Activated CD4-positive, alpha-beta T cell treated with anti-CD3 and anti-CD28 coated beads, Interleukin-2, amount 50 U/mL, for 24 hours (primary cell): ENCODE measurements around the gene TRIOBP.

Source experiments
- DNase-seq, 2 donors: peaks; one replicate each; pipeline ENCODE4 v3.0.0-alpha.2; 2020; ENCODE audit warnings: low read depth in 1 of 2, low spot score in 1 of 2

The TRIOBP gene

GRCh38 chr22:37664249-37665101, 32.4 kb upstream of the TRIOBP start:
- DNase-seq, result no peak

DNA sequence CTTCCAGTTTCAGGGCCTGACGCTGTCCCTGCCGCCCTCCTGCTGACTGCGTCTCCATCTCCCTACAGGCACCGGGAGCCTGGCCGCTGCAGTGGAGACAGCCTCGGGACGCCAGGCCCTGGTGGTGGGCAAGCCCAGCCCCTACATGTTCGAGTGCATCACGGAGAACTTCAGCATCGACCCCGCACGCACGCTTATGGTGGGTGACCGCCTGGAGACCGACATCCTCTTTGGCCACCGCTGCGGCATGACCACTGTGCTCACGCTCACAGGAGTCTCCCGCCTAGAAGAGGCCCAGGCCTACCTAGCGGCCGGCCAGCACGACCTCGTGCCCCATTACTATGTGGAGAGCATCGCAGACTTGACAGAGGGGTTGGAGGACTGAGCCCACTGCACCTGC, 31.4 kb upstream of the TRIOBP start:
- no peak for DNase-seq

GRCh38 chr22:37669586-37669985, 27.3 kb upstream of the TRIOBP start:
- no peak for DNase-seq

- no peak for DNase-seq
Measured at GRCh38 chr22:37672206-37672919, 24.5 kb upstream of the TRIOBP start.

DNA sequence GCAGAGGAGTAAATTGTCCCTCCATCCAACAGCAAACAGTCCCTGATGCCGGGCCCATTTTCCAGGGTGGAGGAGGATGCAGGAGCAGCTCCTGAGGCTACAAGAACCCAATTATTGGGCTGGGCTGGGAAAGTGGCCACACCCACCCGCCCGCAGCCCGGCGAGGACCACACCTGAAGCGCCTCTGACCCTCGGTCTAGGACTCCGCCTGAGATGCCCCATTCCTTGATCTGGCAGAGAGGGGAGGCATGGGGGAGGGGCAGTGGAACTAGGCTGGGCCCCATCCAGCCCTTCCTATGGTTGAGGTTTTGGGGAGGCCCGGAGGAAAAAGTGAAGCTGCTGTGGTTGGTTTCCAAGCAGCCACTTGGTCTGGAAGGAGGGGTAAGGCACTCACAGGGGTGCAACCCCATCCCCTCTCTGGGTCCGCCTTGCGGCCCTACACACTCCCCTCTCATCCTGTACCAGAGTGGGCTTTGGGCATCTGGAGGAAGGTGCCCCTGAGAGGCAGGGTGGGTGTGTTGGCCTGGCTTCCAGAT, 23.9 kb upstream of the TRIOBP start:
- DNase-seq, result no peak

GRCh38 chr22:37674248-37674647, 22.6 kb upstream of the TRIOBP start:
- DNase-seq, result no peak

DNA sequence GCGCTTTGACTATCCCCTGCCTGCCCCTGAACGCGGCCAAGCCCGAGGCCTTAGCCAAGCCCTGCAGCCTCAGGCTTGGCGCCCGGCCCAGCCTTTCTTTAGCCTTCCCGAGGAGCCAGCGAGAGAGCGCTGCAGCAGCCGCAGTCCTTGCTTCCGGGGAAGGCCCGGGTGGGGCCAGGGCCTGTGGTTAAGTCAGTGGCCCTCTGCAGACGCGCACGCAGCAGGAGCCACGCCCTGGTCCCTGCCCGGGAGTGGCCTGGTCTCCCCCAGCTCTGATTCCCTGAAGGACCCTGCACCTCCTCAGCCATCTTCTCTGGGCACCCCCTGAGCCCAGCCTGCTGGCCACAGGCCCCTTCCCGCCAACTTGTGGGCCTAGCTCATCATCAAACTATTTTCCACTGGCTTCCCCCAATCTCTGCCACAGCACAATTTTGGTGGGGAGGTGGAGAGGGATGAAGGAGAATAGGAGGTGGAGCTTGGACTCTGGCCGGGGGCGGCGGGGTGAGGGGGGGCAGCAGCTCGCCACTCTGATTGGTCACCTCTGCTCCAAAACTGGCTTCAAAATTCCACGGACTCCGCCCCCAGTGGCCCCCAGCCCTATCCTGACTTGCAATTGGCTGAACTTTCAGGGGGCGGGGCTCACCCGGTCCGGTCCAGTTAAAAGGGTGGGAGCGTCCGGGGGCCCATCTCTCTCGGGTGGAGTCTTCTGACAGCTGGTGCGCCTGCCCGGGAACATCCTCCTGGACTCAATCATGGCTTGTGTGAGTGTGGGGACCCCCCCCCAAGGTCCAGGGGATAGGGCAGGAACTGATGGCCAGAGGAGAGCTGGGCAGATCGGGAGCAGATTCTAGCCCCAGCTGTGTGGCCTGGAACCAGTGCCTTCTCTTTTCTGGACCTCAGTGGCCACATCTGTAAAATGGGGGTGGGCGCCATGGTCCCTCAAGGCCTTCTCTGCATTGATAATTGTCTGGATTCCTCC, 21.6 kb upstream of the TRIOBP start, which contains the start of gene LGALS1:
TSS of gene LGALS1 (plus strand) at position 686 of the 979 bp plus-strand sequence. CDS start at position 753, 67 bp downstream.
- DNase-seq, result no peak

DNA sequence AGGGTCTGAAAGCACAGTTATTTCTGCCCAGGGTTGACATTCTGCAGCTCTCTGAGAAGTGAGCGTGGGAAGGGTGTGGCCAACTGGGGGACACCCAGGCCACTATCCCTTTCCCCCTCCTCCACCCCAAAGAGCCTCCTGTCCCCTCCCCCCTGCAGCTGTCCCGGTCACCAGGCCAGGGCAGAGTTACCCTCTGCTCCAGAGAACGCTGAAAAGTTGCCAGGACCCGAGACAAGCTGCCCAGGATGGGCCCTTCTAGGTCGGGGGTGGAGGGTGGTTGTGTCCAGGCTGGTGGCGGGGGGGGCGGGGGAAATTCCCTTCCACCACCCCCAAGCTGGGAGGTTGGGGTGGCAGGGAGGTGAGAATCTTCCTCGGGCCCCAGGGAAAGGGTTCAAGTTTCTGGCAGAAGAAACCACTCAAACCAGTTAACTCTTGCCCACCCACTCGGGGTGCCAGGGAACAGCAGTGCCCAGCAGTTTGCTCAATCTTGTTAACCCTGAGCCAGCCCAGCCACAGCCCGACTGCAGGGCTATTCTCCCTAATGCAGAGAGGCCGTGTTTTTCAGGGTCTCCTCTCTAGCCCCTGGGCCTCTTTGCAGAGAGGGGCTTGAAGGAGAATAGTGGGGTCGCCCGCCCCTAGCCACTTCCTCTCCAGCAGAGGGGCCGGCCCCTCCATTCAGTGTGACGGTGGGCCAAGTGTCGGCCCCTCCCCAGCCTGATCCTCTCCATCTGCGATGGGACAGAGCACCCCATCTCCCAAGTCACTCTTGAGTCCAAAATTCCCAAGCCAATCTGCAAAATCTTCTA, 20.7 kb upstream of the TRIOBP start:
- DNase-seq, result no peak

- peak; percentile 86 to 87 for DNase-seq
Measured at GRCh38 chr22:37676736-37677492, 19.9 kb upstream of the TRIOBP start.

- no peak for DNase-seq
Measured at GRCh38 chr22:37677493-37677974, 19.3 kb upstream of the TRIOBP start.

GRCh38 chr22:37678372-37678771, 18.5 kb upstream of the TRIOBP start:
- DNase-seq, result no peak

DNA sequence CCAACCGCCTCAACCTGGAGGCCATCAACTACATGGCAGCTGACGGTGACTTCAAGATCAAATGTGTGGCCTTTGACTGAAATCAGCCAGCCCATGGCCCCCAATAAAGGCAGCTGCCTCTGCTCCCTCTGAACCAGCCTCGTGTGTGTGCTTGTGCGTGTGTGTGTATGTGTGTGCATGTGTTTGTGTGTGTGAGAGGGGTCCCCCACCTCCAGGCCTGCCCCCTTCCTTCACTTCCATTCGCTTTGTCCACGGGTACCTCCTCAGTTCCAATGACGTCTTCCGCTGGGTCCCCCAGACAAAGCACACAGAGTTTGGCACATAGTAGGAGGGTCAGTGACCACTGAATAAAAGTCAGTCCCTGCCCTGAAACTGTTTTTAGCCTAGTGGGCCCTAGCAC, 17.2 kb upstream of the TRIOBP start:
- no peak for DNase-seq

DNA sequence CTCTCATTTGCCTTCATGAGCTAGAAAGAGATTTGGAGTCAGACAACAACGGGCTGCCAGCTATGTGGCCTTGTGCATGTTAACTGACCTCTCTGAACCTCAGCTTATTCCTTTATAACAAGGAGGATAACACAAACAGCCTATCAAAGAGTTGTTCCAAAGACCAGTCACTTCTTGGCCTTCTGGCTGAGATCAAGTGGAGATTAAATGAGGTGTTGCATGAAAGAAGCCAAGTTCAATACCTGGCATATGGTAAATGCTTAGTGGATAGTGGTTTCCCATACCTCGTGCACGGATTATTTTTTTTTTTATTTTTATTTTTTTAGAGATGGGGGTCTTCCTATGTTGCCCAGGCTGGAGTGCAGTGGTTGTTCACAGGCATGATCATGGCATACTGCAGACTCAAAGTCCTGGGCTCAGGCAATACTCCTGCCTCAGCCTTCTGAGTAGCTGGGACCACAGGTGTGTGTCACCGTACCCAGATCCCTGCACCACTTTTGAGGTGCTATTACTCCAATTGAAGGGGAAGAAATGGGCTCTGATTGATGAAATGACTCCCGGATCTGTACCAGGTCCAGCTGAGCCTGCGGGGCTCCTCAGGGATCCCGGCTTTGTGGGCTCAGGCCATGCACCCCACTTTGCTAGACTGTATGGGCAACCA, 16.5 kb upstream of the TRIOBP start:
- DNase-seq, result no peak

- no peak for DNase-seq
Measured at GRCh38 chr22:37681001-37681424, 15.8 kb upstream of the TRIOBP start.

- peak in 1 of 2 donors; percentile 69 for DNase-seq
Measured at GRCh38 chr22:37681556-37682049, 15.2 kb upstream of the TRIOBP start.

- no peak for DNase-seq
Measured at GRCh38 chr22:37684803-37685615, 11.8 kb upstream of the TRIOBP start.
